Ectodermal cell (in vitro differentiated cells): ENCODE measurements around the gene MAP3K20.

Experiments used
- H3K27ac ChIP-seq: 2 replicates; pipeline ENCODE4 v1.7.0; 2013; ENCODE audit warnings: mild to moderate bottlenecking, low read depth, low read length; ENCODE audit not compliant: insufficient read depth, poor library complexity, severe bottlenecking
- H3K27me3 ChIP-seq: 2 replicates; pipeline ENCODE4 v1.7.0; 2013; ENCODE audit warnings: mild to moderate bottlenecking, low read length; ENCODE audit not compliant: insufficient read depth, control insufficient read depth, poor library complexity, severe bottlenecking
- H3K36me3 ChIP-seq: one replicate; pipeline ENCODE4 v1.7.0; 2013; ENCODE audit warnings: low read length; ENCODE audit not compliant: control insufficient read depth, insufficient read depth
- H3K4me1 ChIP-seq: one replicate; pipeline ENCODE4 v1.7.0; 2013; ENCODE audit warnings: low read length; ENCODE audit not compliant: control insufficient read depth, insufficient read depth
- H3K4me3 ChIP-seq: 2 replicates; pipeline ENCODE4 v1.7.0; 2013; ENCODE audit warnings: low read depth, low read length, control low read depth; ENCODE audit not compliant: insufficient read depth
- H3K9me3 ChIP-seq: 2 replicates; pipeline ENCODE4 v1.7.0; 2013; ENCODE audit warnings: mild to moderate bottlenecking, low read length, moderate library complexity; ENCODE audit not compliant: control insufficient read depth
- whole genome bisulfite sequencing, 2 experiments: methylation state at CpG; one replicate each; pipeline ENCODE4 v1.1.7; 2013; ENCODE audit warnings: missing lambda C conversion rate in 2 of 2; 5-methylcytosine and 5-hydroxymethylcytosine counted together

MAP3K20 gene

DNA sequence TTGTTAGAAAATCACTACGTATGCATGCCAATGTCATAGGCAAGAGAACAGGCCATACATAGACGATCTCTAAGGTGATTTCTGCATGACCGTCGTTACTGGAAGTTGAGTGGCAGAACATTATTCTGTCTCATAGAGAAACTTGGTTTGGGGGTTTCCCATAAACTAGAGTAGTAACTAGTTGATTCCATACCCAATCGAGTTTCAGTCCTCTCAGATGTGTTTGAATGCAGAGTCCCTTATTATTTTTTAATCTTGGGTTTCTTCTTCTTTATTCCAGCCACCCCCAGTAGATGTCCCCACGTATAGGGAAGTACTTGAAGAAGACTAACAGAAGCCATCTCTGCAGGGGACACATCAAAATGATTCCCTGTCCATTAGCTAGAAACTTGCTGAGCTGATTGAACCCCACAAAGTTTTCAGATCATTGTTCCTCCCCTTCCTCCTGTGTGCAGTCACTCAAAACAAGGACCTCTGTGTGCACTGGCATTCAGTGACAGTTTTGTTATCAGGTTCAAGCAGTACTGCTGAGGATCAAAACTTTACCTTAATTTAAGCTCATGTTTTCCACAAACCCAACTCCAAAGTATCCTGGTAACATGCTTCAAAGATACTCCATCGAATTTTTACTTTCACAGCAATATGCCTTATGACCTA is 210.6 kb downstream of the MAP3K20 start:
- Histone ChIP-seq H3K27ac (no peak overlapping the region), H3K36me3 (no peaks in the 10 kb centered on the region), H3K4me1 (no peaks in the 10 kb centered on the region), H3K9me3 (no peaks in the 10 kb centered on the region), H3K4me3 (no peak overlapping the region), H3K27me3 (no peaks in the 10 kb centered on the region)
- 75 to 76% methylated on average over 6 to 7 of the region's 7 CpGs for WGBS, 2 experiments

DNA sequence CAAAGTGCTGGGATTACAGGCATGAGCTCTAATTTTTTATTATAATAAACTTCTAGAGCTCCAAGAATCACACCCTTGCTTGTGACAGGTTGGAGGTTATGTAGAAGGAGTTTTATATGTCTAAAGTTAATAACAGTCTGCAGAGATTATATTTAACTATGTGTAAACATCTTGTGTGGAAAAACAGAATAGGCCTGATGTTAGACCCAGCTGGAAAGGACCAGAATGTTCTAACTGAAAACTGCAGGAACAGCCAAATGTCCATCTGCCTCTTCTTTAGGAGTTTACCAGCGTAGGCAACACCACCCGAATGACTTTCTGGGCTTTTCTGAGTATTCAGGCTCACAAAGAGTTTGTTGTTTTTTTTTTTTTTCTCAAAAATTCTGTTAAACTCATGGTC is 211.9 kb downstream of the MAP3K20 start:
- H3K27ac ChIP-seq = no peak overlapping the region
- 71 to 74% methylated on average over 2 of the region's 2 CpGs for WGBS, 2 experiments

GRCh38 chr2:173288561-173288960 is 212.9 kb downstream of the MAP3K20 start:
- H3K4me3 ChIP-seq = no peak overlapping the region
- no peaks in the 10 kb centered on the region for H3K36me3 ChIP-seq
- no peaks in the 10 kb centered on the region for H3K4me1 ChIP-seq
- WGBS, 2 experiments = 94 to 95% methylated on average over 3 of the region's 3 CpGs
- no peaks in the 10 kb centered on the region for H3K27me3 ChIP-seq
- H3K9me3 ChIP-seq = no peaks in the 10 kb centered on the region
- no peak overlapping the region for H3K27ac ChIP-seq

More for the DNA sequence above, 211.9 kb downstream of the MAP3K20 start:
- Histone ChIP-seq H3K36me3 (no peaks in the 10 kb centered on the region), H3K9me3 (no peaks in the 10 kb centered on the region), H3K4me1 (no peaks in the 10 kb centered on the region), H3K4me3 (no peak overlapping the region), H3K27me3 (no peaks in the 10 kb centered on the region)

- no peak overlapping the region for H3K27ac ChIP-seq
- no peaks in the 10 kb centered on the region for H3K4me1 ChIP-seq
- no peak overlapping the region for H3K4me3 ChIP-seq
- no peaks in the 10 kb centered on the region for H3K9me3 ChIP-seq
- H3K27me3 ChIP-seq = no peaks in the 10 kb centered on the region
- no peaks in the 10 kb centered on the region for H3K36me3 ChIP-seq
- no CpG with 5 or more reads among the region's 2 CpGs for WGBS, 2 experiments
Observed at GRCh38 chr2:173290046-173290445, 214.4 kb downstream of the MAP3K20 start.

DNA sequence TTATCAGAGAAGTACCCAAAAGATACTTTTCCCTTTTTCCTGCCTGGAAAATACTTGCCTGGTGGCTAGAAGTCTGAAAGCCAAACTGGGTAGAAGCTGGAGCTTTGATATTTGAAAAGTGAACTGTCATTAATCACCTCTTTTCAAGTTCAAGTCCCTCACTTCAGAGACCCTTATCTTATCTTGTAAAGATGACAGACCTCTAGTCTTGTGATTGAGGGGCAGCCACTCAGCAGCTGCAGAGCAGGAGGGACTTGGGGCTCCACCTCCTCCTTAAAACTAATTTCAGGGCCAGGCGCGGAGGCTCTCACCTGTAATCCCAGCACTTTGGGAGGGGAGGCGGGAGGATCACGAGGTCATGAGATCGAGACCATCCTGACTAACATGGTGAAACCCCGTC is 214.9 kb downstream of the MAP3K20 start:
- Histone ChIP-seq H3K4me1 (no peaks in the 10 kb centered on the region), H3K27me3 (no peaks in the 10 kb centered on the region), H3K9me3 (no peaks in the 10 kb centered on the region), H3K27ac (no peak overlapping the region), H3K36me3 (no peaks in the 10 kb centered on the region), H3K4me3 (no peak overlapping the region)
- 92% methylated on average over 6 of the region's 6 CpGs for WGBS, 2 experiments

DNA sequence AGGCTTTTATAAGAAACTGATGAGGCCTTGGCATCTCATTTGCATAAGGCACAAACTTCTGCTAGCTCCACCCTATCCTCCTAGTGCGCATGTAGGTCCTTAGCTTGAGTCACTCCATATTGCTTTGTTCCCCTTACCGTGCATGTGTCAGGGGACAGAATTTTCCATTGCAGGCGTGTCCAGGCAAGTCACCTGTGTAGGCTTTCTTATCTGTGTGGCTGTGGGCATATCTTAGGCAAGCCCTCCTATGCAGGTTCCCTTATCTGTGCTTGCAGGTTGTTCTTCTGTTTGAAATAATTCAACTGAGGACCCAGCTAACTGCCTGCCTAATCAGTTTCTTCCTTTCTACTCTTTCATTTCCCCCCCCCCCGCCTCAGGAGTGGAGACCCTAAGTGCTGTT is 215.8 kb downstream of the MAP3K20 start:
- H3K27ac ChIP-seq = no peak overlapping the region
- no peaks in the 10 kb centered on the region for H3K36me3 ChIP-seq
- no peaks in the 10 kb centered on the region for H3K27me3 ChIP-seq
- H3K4me1 ChIP-seq = no peaks in the 10 kb centered on the region
- H3K4me3 ChIP-seq = no peak overlapping the region
- 95 to 99% methylated on average over 3 of the region's 4 CpGs for WGBS, 2 experiments
- H3K9me3 ChIP-seq = no peaks in the 10 kb centered on the region

GRCh38 chr2:173296235-173296634 is 220.6 kb downstream of the MAP3K20 start:
- Histone ChIP-seq H3K9me3 (peaks cover 6% of the 10 kb centered on the region), H3K4me3 (no peak overlapping the region), H3K4me1 (no peaks in the 10 kb centered on the region), H3K36me3 (no peaks in the 10 kb centered on the region), H3K27ac (no peak overlapping the region), H3K27me3 (no peaks in the 10 kb centered on the region)
- 94 to 100% methylated on average over 2 of the region's 2 CpGs for WGBS, 2 experiments

DNA sequence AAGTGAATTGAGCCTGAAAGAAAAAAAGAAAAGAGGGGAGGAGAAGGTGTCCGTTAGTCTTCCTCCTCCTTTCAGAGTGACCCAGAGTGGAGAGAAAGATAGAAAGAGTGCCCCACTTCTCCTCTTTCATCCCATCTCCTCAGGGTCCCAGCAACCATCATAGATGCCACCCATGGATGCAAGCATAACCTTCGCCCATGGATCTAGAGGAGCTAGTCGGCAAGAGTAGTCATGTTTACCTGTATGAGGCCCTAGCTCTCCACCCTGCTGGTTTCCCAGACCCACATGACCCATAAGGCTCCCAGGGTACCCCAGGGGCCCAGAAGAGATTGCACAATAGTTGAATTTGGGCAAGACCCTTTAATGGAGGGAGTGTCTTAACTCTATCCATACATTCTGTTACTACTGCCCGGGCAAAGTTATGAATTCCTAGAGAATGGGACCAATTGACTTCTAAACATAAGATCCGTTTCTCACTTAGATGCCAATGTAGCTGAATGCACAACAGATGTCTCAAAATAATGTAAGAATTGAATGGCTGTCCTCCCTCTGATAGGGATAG is 223.0 kb downstream of the MAP3K20 start:
- Histone ChIP-seq H3K4me1 (no peaks in the 10 kb centered on the region), H3K27me3 (no peaks in the 10 kb centered on the region), H3K27ac (no peak overlapping the region), H3K9me3 (peaks cover 6% of the 10 kb centered on the region), H3K4me3 (no peak overlapping the region), H3K36me3 (no peaks in the 10 kb centered on the region)
- 92 to 97% methylated on average over 5 of the region's 5 CpGs for WGBS, 2 experiments

- Histone ChIP-seq H3K9me3 (peaks cover 6% of the 10 kb centered on the region), H3K27ac (no peak overlapping the region), H3K27me3 (no peaks in the 10 kb centered on the region), H3K4me1 (no peaks in the 10 kb centered on the region), H3K36me3 (no peaks in the 10 kb centered on the region), H3K4me3 (no peak overlapping the region)
- 89 to 92% methylated on average over 5 of the region's 5 CpGs for WGBS, 2 experiments
Observed at GRCh38 chr2:173299764-173300163, 224.1 kb downstream of the MAP3K20 start.

DNA sequence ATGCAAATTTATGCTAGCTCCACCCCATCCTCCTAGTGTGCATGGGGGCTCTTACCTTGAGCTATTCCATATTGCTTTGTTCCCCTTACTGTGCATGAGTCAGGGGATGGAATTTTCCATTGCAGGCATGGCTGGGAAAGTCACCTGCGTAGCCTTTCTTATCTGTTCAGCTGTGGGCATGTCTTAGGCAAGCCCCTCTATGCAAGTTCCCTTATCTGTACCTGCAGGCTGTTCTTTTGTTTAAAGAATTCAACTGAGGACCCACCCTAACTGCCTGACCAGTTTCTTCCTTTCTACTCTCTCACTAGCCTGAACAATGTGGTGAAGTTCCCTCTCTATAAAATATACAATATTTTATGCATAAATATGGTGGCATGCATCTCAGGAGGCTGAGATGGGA is 224.8 kb downstream of the MAP3K20 start:
- Histone ChIP-seq H3K27ac (no peak overlapping the region), H3K9me3 (peaks cover 6% of the 10 kb centered on the region), H3K4me3 (no peak overlapping the region), H3K27me3 (no peaks in the 10 kb centered on the region), H3K4me1 (no peaks in the 10 kb centered on the region), H3K36me3 (no peaks in the 10 kb centered on the region)
- 97 to 98% methylated on average over 1 of the region's 1 CpG for WGBS, 2 experiments
